ENCODE results near the gene FLOT1.

FLOT1 gene

GRCh38 chr6:30689985-30690384 is 52.5 kb downstream of the FLOT1 start:
- no peak for DNase-seq

DNA sequence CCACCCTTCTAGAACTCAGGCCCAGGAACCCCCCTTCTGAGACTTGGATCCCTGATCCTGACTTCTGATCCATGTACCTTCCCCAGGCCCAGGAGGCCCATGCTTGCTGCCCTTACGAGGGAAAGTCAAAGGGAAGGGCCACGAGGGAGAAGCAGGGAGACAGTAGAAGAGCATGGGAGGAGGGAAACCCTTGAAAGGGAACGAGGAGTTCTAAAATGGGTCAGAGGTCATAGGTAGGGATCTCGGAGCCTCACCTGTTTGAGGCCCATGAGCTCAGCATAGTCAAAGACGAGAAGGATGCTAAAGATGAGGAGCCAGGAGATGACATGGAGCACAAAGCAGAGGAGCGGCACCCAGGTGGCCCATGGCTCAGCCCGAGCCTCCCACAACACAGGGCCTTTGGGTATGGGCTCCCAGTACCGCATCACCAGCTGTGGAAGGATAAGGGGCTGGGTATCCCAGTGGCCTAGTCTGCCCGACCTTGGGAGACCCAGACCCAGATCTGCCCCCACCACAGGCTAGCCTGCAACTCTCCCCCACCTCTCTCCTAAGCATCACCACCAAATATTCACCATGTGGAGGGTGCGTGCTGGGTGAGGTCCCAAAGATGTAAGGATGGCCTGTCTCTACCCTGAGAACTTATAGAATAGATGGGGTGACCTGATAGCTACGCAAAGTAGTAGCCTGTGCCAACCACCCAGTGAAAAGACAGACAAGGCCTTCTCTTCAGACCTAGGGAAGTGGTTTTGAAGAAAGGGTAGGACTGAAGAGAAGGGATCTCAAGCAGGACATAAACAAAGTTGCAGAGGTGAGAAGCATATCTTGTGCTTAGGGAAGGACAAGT is 53.2 kb downstream of the FLOT1 start:
- DNase-seq = no peak

DNA sequence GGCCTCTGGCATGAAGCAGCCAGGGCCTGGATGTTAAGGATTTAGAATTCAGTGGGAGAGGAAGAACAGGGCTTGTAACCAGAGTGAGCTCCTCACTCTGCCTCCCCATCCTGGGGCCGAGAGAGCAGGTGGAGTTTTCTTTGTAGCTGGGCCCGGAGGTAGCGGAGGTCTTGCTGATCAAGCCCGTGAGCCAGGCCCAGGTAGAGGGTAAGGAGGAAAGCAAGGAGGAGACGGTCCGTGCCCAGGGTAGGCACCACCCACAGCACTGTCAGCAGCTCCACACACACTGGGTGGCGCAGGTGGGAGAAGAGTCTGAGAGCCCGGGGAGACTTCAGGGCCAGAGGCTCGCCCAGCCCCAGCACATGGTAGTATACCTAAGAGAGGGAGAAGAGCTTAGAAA is 53.9 kb downstream of the FLOT1 start:
- DNase-seq = no peak

GRCh38 chr6:30687659-30688431 is 54.6 kb downstream of the FLOT1 start:
- DNase-seq = no peak

- DNase-seq = peak; percentile 75
Observed at GRCh38 chr6:30686908-30687658, 55.4 kb downstream of the FLOT1 start.

- peak; percentile 85 for DNase-seq
Observed at GRCh38 chr6:30686009-30686907, 56.2 kb downstream of the FLOT1 start, which contains the start of gene PPP1R18. Gene PPP1R18 (minus strand): TSS chr6:30686645. CDS start chr6:30686018, 627 bp downstream.

GRCh38 chr6:30685157-30686008 is 57.1 kb downstream of the FLOT1 start:
- peak; percentile 44 for DNase-seq

DNA sequence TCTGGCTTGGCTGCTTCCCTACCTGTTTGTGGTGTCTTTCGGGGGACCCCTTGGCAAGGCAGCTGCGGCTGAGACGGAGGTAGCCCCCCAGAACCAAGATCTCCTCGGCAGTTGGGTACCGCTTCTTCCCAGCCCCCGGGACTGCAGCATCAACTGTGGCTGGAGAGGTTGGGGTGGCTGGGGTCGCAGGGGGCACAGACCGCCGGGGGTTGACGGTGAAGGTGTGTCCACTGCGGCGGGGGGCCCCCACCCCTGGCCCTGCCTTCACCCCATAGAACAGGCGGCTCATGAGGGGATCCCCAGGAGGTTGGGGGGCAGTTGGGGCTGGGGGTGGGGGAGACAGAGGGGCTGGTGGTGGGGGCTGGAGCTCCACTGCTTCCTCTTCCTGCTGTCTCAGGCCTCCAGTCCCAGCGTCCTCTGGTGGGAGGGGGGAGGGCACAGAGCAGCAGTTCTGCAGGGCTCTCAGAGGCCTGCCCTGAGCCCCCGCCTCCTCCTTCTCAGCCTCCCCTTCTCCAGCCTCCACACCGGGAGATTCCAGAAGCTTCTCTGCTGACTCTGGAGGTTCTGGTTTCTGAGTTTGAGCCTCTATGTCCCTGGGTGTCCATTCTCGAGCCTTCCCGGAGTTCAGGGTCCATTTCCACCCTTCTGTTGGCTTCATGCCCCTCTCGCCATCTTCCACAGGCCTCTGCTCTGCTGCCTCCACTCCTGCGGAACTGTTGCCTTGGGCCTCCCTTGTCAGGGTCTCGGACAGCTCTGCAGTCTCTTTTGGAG is 57.9 kb downstream of the FLOT1 start:
- DNase-seq = peak; percentile 56

DNA sequence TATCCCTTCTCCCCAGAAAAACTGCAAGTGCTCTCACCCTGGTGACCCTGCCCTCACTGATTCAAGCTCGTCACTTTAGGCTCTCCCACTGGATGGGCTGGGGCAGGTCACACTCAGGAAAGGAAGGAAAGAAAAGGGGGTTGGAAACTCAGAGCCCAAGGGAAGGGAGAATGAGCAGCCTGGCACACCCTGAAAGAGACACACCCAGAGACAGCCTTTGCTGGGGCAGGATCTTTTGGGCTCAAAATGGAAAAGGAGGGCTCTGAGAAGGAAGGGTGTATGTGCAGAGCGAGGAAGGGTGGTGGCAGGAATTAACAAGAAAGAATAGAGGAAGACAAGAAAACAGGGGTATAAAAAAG is 58.5 kb downstream of the FLOT1 start:
- no peak for DNase-seq

GRCh38 chr6:30683183-30683979 is 59.1 kb downstream of the FLOT1 start:
- no peak for DNase-seq

DNA sequence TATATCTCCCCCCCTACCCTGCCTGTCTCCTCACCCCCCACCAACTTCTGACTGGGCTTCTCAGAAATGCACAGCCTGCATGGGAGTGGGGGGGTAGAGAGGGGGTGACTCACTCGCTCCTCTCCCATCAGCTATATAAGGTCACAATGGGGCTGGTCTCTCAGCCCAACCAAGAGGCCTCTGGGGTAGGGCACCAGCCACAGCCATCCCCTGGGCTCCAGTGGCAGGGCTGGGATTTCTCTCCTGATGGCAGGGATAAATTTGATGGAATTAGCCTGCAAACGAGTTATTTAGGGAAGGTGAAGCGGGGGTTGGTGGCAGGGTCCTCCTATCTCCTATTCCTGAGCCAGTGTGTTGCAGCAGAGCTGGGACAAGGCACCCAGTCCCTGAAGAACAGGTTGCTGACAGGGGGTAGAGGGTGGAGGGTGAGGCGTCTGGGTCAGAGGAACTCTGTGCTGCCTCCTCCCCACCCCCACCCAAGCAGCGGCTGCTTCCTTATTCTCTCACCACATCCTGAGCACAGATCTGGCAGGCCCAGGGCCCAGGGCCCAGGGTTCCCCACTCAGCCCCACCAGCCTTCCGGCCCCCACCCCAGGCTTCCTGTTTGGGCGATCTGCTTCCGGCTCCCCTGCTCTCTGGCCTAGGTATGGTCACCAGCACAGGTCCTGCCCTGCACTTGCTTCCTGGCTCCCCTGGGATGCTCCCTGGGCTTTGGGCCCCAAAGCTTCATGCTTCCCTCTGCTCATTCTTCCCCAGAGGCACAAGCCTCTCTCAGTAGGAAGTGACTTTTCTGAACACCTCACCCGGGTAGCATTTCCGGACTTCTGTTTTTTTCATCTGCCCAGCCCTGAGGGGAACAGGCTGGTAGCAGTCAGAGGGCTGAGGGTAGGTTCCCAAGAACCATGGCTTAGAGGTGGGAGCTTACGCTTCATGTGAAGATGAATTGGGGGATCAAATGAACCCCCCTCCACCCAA is 60.1 kb downstream of the FLOT1 start:
- peak; percentile 82 for DNase-seq

- DNase-seq = peak; percentile 38
Observed at GRCh38 chr6:30681766-30682142, 60.7 kb downstream of the FLOT1 start.

GRCh38 chr6:30679765-30680535 is 62.5 kb downstream of the FLOT1 start:
- DNase-seq = no peak

- peak; percentile 96 for DNase-seq
Observed at GRCh38 chr6:30678964-30679726, 63.3 kb downstream of the FLOT1 start.

Measured in activated T-cell treated with anti-CD3 and anti-CD28 coated beads, Interleukin-2, amount 50 U/mL, for 1 hour (primary cell).